ENCODE data around the gene SECISBP2.

DNA sequence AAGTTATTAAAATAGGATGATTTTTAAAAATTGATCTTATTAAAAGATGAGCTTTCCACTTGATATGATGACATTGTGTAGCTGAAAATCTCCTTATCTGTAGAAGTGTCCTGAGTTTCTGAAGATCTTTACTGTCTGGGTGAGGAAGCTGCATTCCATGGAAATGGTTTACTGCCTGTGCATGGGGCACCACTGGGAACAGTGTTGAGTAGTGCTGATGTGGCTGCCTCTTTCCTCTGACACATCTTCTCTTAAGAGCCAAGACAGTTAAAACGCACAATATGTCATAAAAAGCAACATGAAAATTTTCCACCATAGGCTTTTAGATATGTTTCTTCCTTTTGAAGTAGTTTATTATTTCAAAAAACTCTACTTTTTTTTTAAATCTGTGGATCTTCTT is 24.6 kb downstream of the SECISBP2 start:
- TF ChIP-seq, protein P1, sequence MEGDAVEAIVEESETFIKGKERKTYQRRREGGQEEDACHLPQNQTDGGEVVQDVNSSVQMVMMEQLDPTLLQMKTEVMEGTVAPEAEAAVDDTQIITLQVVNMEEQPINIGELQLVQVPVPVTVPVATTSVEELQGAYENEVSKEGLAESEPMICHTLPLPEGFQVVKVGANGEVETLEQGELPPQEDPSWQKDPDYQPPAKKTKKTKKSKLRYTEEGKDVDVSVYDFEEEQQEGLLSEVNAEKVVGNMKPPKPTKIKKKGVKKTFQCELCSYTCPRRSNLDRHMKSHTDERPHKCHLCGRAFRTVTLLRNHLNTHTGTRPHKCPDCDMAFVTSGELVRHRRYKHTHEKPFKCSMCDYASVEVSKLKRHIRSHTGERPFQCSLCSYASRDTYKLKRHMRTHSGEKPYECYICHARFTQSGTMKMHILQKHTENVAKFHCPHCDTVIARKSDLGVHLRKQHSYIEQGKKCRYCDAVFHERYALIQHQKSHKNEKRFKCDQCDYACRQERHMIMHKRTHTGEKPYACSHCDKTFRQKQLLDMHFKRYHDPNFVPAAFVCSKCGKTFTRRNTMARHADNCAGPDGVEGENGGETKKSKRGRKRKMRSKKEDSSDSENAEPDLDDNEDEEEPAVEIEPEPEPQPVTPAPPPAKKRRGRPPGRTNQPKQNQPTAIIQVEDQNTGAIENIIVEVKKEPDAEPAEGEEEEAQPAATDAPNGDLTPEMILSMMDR (conservative IDR thresholded peaks at IDR 0.05; ENCODE audit: low read depth in 2 of 2): no peak
- no peak for TF ChIP-seq NANOG (IDR thresholded peaks at IDR 0.05; ENCODE audit: borderline replicate concordance)

Data from GM23338 (cell line).